ENCODE data around the gene DUSP9. TPM values are rescaled to one million over a fixed set of nuclear protein-coding genes. Genes with fewer than 3 reads are reported as not detected.

DUSP9 gene
- total RNA-seq, 1 experiment from 2014 or later = 12.0 TPM

GRCh38 chrX:153648358-153649177 is 1.6 kb downstream of the DUSP9 start:
- Mint-ChIP-seq H3K4me3 (ENCODE audit: unreplicated experiment) (no peak overlapping the region), H3K27ac (ENCODE audit: unreplicated experiment) (no peak overlapping the region), H3K4me1 (ENCODE audit: low read depth, unreplicated experiment) (no peaks in the 10 kb centered on the region), H3K27me3 (ENCODE audit: insufficient read depth, unreplicated experiment) (no peaks in the 10 kb centered on the region), H3K36me3 (ENCODE audit: insufficient read depth, unreplicated experiment) (no peaks in the 10 kb centered on the region), H3K9me3 (ENCODE audit: unreplicated experiment) (no peaks in the 10 kb centered on the region)
- intact Hi-C loops (cut with micrococcal nuclease; ENCODE audit: unreplicated experiment) = loop anchor here (5.0 kb wide), 1 partner anchor 36 kb away; no protein-coding TSS in a partner anchor
- no peaks in the 10 kb centered on the region for H3K9me3 ChIP-seq
- no peak for DNase-seq
- H3K4me1 ChIP-seq = peaks cover 24% of the 10 kb centered on the region
- H3K36me3 ChIP-seq (ENCODE audit: control insufficient read depth, insufficient read depth, low read length) = no peaks in the 10 kb centered on the region
- TSS peak; percentile 17 for BruUV-seq (replicated peaks)
- TF ChIP-seq, protein P1, sequence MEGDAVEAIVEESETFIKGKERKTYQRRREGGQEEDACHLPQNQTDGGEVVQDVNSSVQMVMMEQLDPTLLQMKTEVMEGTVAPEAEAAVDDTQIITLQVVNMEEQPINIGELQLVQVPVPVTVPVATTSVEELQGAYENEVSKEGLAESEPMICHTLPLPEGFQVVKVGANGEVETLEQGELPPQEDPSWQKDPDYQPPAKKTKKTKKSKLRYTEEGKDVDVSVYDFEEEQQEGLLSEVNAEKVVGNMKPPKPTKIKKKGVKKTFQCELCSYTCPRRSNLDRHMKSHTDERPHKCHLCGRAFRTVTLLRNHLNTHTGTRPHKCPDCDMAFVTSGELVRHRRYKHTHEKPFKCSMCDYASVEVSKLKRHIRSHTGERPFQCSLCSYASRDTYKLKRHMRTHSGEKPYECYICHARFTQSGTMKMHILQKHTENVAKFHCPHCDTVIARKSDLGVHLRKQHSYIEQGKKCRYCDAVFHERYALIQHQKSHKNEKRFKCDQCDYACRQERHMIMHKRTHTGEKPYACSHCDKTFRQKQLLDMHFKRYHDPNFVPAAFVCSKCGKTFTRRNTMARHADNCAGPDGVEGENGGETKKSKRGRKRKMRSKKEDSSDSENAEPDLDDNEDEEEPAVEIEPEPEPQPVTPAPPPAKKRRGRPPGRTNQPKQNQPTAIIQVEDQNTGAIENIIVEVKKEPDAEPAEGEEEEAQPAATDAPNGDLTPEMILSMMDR (IDR thresholded peaks at IDR 0.05; ENCODE audit: insufficient read depth in 1 of 2, low read depth in 1 of 2, low read length in 1 of 2, severe bottlenecking in 1 of 2, unreplicated experiment in 1 of 2) = no peak
- no peaks in the 10 kb centered on the region for H3K27me3 ChIP-seq (replicated peaks; ENCODE audit: control insufficient read depth, insufficient read depth, low read length)
- CTCF ChIA-PET = interaction anchor here (0.5 to 3.4 kb wide), 2 partner anchors 13 to 19 kb away, joined by 3 to 15 read pairs; no protein-coding TSS in a partner anchor
- H3K4me3 ChIP-seq (ENCODE audit: low read depth, low read length) = no peak overlapping the region
- POLR2A ChIA-PET = no interaction called here

GRCh38 chrX:153649178-153649914 is 2.3 kb downstream of the DUSP9 start:
- no peaks in the 10 kb centered on the region for H3K36me3 Mint-ChIP-seq (ENCODE audit: insufficient read depth, unreplicated experiment)
- no peaks in the 10 kb centered on the region for H3K9me3 ChIP-seq
- H3K4me1 Mint-ChIP-seq (ENCODE audit: low read depth, unreplicated experiment) = no peaks in the 10 kb centered on the region
- no peaks in the 10 kb centered on the region for H3K27me3 ChIP-seq (replicated peaks; ENCODE audit: control insufficient read depth, insufficient read depth, low read length)
- no TSS peak for BruUV-seq (replicated peaks)
- peak; percentile 47 for DNase-seq
- no peak overlapping the region for H3K4me3 Mint-ChIP-seq (ENCODE audit: unreplicated experiment)
- POLR2A ChIA-PET = no interaction called here
- peaks cover 24% of the 10 kb centered on the region for H3K4me1 ChIP-seq
- no peaks in the 10 kb centered on the region for H3K27me3 Mint-ChIP-seq (ENCODE audit: insufficient read depth, unreplicated experiment)
- H3K36me3 ChIP-seq (ENCODE audit: control insufficient read depth, insufficient read depth, low read length) = no peaks in the 10 kb centered on the region
- H3K27ac Mint-ChIP-seq (ENCODE audit: unreplicated experiment) = no peak overlapping the region
- H3K9me3 Mint-ChIP-seq (ENCODE audit: unreplicated experiment) = no peaks in the 10 kb centered on the region
- no peak overlapping the region for H3K4me3 ChIP-seq (ENCODE audit: low read depth, low read length)
- intact Hi-C loops (cut with micrococcal nuclease; ENCODE audit: unreplicated experiment) = loop anchor here (5.0 kb wide), 1 partner anchor 37 kb away; no protein-coding TSS in a partner anchor
- TF ChIP-seq, protein P1 (IDR thresholded peaks at IDR 0.05; ENCODE audit: insufficient read depth in 1 of 2, low read depth in 1 of 2, low read length in 1 of 2, severe bottlenecking in 1 of 2, unreplicated experiment in 1 of 2) = peak in 1 of 2 experiments; percentile 47
- CTCF ChIA-PET = interaction anchor here (0.5 to 0.9 kb wide), 5 partner anchors 13 to 132 kb away, joined by 3 to 5 read pairs (median 3); partner anchors contain the start of gene SRPK3
